CD14-positive monocyte (primary cell): ENCODE measurements around the gene SERPING1. TPM values are rescaled to one million over a fixed set of nuclear protein-coding genes. Genes with fewer than 3 reads are reported as not detected.

Source experiments
- DNase-seq, 3 donors: peaks; one replicate each; pipeline ENCODE4 v3.0.0-alpha.2; 2011 to 2022
- H2AFZ ChIP-seq: 2 replicates; pipeline ENCODE4 v1.6.0; 2012; ENCODE audit warnings: mild to moderate bottlenecking, low read depth, low read length, inconsistent platforms; ENCODE audit not compliant: insufficient read depth, poor library complexity, severe bottlenecking
- H3K27ac ChIP-seq, 2 donors: 1 replicate in 1 of 2; 2 replicates in 1 of 2; pipeline ENCODE4 v1.5.1; 2012 to 2013; ENCODE audit warnings: low read length in 2 of 2, control low read depth in 1 of 2, inconsistent platforms in 1 of 2, low read depth in 1 of 2, mild to moderate bottlenecking in 1 of 2
- H3K27me3 ChIP-seq, 2 donors: one replicate each; pipeline versions ENCODE4 v1.6.0 to v1.6.1; 2011 to 2013; ENCODE audit warnings: low read length in 2 of 2; ENCODE audit not compliant: control insufficient read depth in 2 of 2, insufficient read depth in 2 of 2
- H3K36me3 ChIP-seq, 2 donors: replicated peaks in 1 of 2; 1 replicate in 1 of 2; 2 replicates in 1 of 2; pipeline versions ENCODE4 v1.5.1 to v1.6.1; 2012 to 2013; ENCODE audit warnings: low read length in 2 of 2, control low read depth in 1 of 2, inconsistent platforms in 1 of 2, mild to moderate bottlenecking in 1 of 2; ENCODE audit not compliant: insufficient read depth in 2 of 2, control insufficient read depth in 1 of 2
- H3K4me1 ChIP-seq, 2 donors: 1 replicate in 1 of 2; 2 replicates in 1 of 2; pipeline versions ENCODE4 v1.5.1 to v1.6.1; 2012 to 2013; ENCODE audit warnings: low read length in 2 of 2, control low read depth in 1 of 2, inconsistent platforms in 1 of 2, mild to moderate bottlenecking in 1 of 2, moderate library complexity in 1 of 2; ENCODE audit not compliant: insufficient read depth in 2 of 2, control insufficient read depth in 1 of 2
- H3K4me2 ChIP-seq: replicated peaks from 2 replicates; pipeline ENCODE3; 2012; ENCODE audit warnings: low read length, moderate library complexity, mild to moderate bottlenecking; ENCODE audit not compliant: poor library complexity, severe bottlenecking; ENCODE audit errors: extremely low read depth
- H3K4me3 ChIP-seq, 3 experiments: fragments of 200-600 bp in 1 of 3; sonication (generic) in 1 of 3; replicated peaks in 1 of 3; 1 replicate in 2 of 3; 2 replicates in 1 of 3; pipeline ENCODE4 v1.5.1; 2011 to 2013; ENCODE audit warnings: low read length in 3 of 3, mild to moderate bottlenecking in 3 of 3, control low read depth in 2 of 3, low read depth in 2 of 3, inconsistent platforms in 1 of 3, moderate library complexity in 1 of 3
- H3K79me2 ChIP-seq: 2 replicates; pipeline ENCODE4 v1.6.0; 2012; ENCODE audit warnings: mild to moderate bottlenecking, control low read depth, inconsistent platforms, low read length, moderate library complexity; ENCODE audit not compliant: insufficient read depth
- H3K9ac ChIP-seq: 2 replicates; pipeline ENCODE4 v1.6.0; 2017; ENCODE audit warnings: low read length, mild to moderate bottlenecking; ENCODE audit not compliant: insufficient read depth, poor library complexity, severe bottlenecking
- H3K9me3 ChIP-seq, 2 donors: replicated peaks in 1 of 2; 1 replicate in 1 of 2; 2 replicates in 1 of 2; pipeline versions ENCODE4 v1.5.1 to v1.6.1; 2012 to 2013; ENCODE audit warnings: low read length in 2 of 2, control low read depth in 1 of 2; ENCODE audit not compliant: control insufficient read depth in 1 of 2, insufficient read depth in 1 of 2
- H4K20me1 ChIP-seq: 2 replicates; pipeline ENCODE4 v1.6.0; 2012; ENCODE audit warnings: mild to moderate bottlenecking, low read length, control low read depth, moderate library complexity; ENCODE audit not compliant: insufficient read depth
- H3K27ac Mint-ChIP-seq, 7 donors: one replicate each; pipeline ENCODE4 v1.8.0; 2020; ENCODE audit warnings: mild to moderate bottlenecking in 7 of 7, mixed read lengths in 7 of 7, moderate library complexity in 6 of 7, inconsistent platforms in 2 of 7
- H3K27me3 Mint-ChIP-seq, 3 donors: one replicate each; pipeline ENCODE4 v1.8.0; 2021 to 2022; ENCODE audit warnings: low read depth in 3 of 3, mild to moderate bottlenecking in 3 of 3, mixed read lengths in 3 of 3, moderate library complexity in 3 of 3, inconsistent platforms in 1 of 3
- H3K36me3 Mint-ChIP-seq, 2 donors: one replicate each; pipeline ENCODE4 v1.8.0; 2020; ENCODE audit warnings: mixed read lengths in 2 of 2, inconsistent platforms in 1 of 2, mild to moderate bottlenecking in 1 of 2
- H3K4me1 Mint-ChIP-seq: one replicate; pipeline ENCODE4 v1.8.0; 2020; ENCODE audit warnings: mild to moderate bottlenecking, mixed read lengths
- H3K4me3 Mint-ChIP-seq, 2 donors: one replicate each; pipeline ENCODE4 v1.8.0; 2020; ENCODE audit warnings: mild to moderate bottlenecking in 2 of 2, mixed read lengths in 2 of 2, moderate library complexity in 1 of 2
- H3K9me3 Mint-ChIP-seq, 7 donors: one replicate each; pipeline ENCODE4 v1.8.0; 2020 to 2022; ENCODE audit warnings: mixed read lengths in 7 of 7, mild to moderate bottlenecking in 6 of 7, moderate library complexity in 6 of 7, inconsistent platforms in 2 of 7
- CTCF ChIP-seq: fragments of 200-600 bp; IDR thresholded peaks from one replicate; pipeline ENCODE4 v1.8.0; 2022; ENCODE audit warnings: antibody characterized with exemption, mild to moderate bottlenecking
- WGBS: methylation state at CpG from one replicate; pipeline ENCODE4 v1.1.5; 2013; ENCODE audit warnings: missing lambda C conversion rate; ENCODE audit not compliant: insufficient coverage; 5-methylcytosine and 5-hydroxymethylcytosine counted together
- intact Hi-C, 2 donors: fragments of 100-400 bp; cut with micrococcal nuclease; formaldehyde crosslinking; loops; one replicate each; pipeline versions ENCODE4 v1.15.0 to v1.15.1; 2023
- polyA plus RNA-seq, 3 donors: library from polyadenylated mRNA; depleted of rRNA in 1 of 3; unstranded in 2 of 3; stranded (reverse) in 1 of 3; fragments of 300-500 nt in 2 of 3; fragments of >200 nt in 1 of 3; fragmentation: Illumina TruSeq in 2 of 3; gene quantifications; 1 replicate in 2 of 3; 2 replicates in 1 of 3; pipeline ENCODE4 v1.2.3, GENCODE V29; 2012 to 2021

SERPING1 gene
- polyA plus RNA-seq, 3 donors, result 7.3 to 10.8 (median 8.5) TPM

DNA sequence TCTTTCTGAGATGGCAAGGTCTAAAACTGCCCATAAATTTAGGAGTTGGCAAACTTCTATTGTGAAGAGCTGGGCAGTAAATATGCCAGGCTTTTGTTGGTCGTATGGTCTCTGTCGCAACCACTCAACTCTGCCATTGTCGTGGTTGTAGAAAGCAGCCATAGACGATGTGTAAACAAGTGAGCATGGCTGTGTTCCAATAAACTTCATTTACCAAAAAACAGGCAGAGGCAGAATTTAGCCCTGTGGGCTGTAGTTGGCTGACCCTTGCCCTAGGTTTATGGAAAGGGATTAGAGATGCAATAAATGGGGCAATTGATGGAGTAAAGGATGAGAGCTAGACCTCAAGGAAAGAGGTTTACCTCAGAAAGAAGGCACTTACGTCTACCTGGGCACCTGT lies 34.6 kb downstream of the SERPING1 start:
- TF ChIP-seq CTCF, result no peak
- intact Hi-C loops, result no loop called here
- no peak overlapping the region for H3K9ac ChIP-seq
- H3K4me2 ChIP-seq, result no peak overlapping the region
- H3K4me1 Mint-ChIP-seq, result peaks cover 5% of the 10 kb centered on the region
- H3K27me3 Mint-ChIP-seq, result peaks cover 7 to 12% (median 8%) of the 10 kb centered on the region in 3 donors
- no peaks in the 10 kb centered on the region for H3K9me3 ChIP-seq
- H3K27ac Mint-ChIP-seq, result no peak overlapping the region
- DNase-seq, result no peak
- no peak overlapping the region for H3K27ac ChIP-seq
- no peak overlapping the region for H3K4me3 ChIP-seq
- H3K36me3 Mint-ChIP-seq, result no peaks in the 10 kb centered on the region
- peaks cover 0 to 4% of the 10 kb centered on the region in 2 donors for H3K27me3 ChIP-seq
- no CpG with 5 or more reads among the region's 5 CpGs for WGBS
- H4K20me1 ChIP-seq, result no peaks in the 10 kb centered on the region
- H3K79me2 ChIP-seq, result no peaks in the 10 kb centered on the region
- no peaks in the 10 kb centered on the region for H3K9me3 Mint-ChIP-seq
- no peaks in the 10 kb centered on the region for H3K36me3 ChIP-seq
- H2AFZ ChIP-seq, result no peak overlapping the region
- H3K4me3 Mint-ChIP-seq, result no peak overlapping the region
- H3K4me1 ChIP-seq, result no peaks in the 10 kb centered on the region

- H4K20me1 ChIP-seq, result no peaks in the 10 kb centered on the region
- intact Hi-C loops, result no loop called here
- peaks cover 21 to 22% (median 22%) of the 10 kb centered on the region in 3 donors for H3K27me3 Mint-ChIP-seq
- H3K27ac Mint-ChIP-seq, result peak overlapping the region in 1 of 7 donors; percentile 0
- no peak overlapping the region for H2AFZ ChIP-seq
- no peak overlapping the region for H3K27ac ChIP-seq
- H3K4me1 Mint-ChIP-seq, result peaks cover 17% of the 10 kb centered on the region
- H3K36me3 Mint-ChIP-seq, result no peaks in the 10 kb centered on the region
- TF ChIP-seq CTCF, result no peak
- no peaks in the 10 kb centered on the region for H3K36me3 ChIP-seq
- H3K27me3 ChIP-seq, result peaks cover 0 to 14% of the 10 kb centered on the region in 2 donors
- no peaks in the 10 kb centered on the region for H3K79me2 ChIP-seq
- DNase-seq, result no peak
- H3K4me3 ChIP-seq, result no peak overlapping the region
- 86% methylated on average over 1 of the region's 6 CpGs for WGBS
- H3K9me3 Mint-ChIP-seq, result peaks cover 0 to 3% (median 0%) of the 10 kb centered on the region in 7 donors
- peaks cover 9 to 12% of the 10 kb centered on the region in 2 donors for H3K4me1 ChIP-seq
- H3K4me2 ChIP-seq, result no peak overlapping the region
- H3K4me3 Mint-ChIP-seq, result no peak overlapping the region
- H3K9me3 ChIP-seq, result no peaks in the 10 kb centered on the region
- H3K9ac ChIP-seq, result no peak overlapping the region
Observed at GRCh38 chr11:57633394-57634070, 36.0 kb downstream of the SERPING1 start.
